Esophagus muscularis mucosa (tissue), 4 donors: ENCODE measurements around the gene IFNA1.

ENCODE experiments used
- EP300 ChIP-seq: sonication (generic); formaldehyde crosslinking; IDR thresholded peaks from one replicate; pipeline ENCODE4 v1.6.1; 2017; ENCODE audit warnings: antibody characterized with exemption
- POLR2A ChIP-seq: fragments of 450-650 bp; IDR thresholded peaks from one replicate; pipeline ENCODE4 v1.6.1; 2017; ENCODE audit warnings: antibody characterized with exemption, moderate library complexity, mild to moderate bottlenecking, low read depth
- POLR2AphosphoS5 ChIP-seq, 2 donors: sonication (generic); formaldehyde crosslinking; IDR thresholded peaks; one replicate each; pipeline ENCODE4 v1.6.1; 2017; ENCODE audit warnings: antibody characterized with exemption in 2 of 2
- TF ChIP-seq, protein P1 (sequence below), 3 experiments: fragments of 200-600 bp in 2 of 3; fragments of 450-650 bp in 1 of 3; sonication (generic) in 2 of 3; IDR thresholded peaks; one replicate each; pipeline ENCODE4 v1.5.1; 2017 to 2019; ENCODE audit warnings: antibody characterized with exemption in 3 of 3, mild to moderate bottlenecking in 2 of 3, moderate library complexity in 1 of 3

DNA sequence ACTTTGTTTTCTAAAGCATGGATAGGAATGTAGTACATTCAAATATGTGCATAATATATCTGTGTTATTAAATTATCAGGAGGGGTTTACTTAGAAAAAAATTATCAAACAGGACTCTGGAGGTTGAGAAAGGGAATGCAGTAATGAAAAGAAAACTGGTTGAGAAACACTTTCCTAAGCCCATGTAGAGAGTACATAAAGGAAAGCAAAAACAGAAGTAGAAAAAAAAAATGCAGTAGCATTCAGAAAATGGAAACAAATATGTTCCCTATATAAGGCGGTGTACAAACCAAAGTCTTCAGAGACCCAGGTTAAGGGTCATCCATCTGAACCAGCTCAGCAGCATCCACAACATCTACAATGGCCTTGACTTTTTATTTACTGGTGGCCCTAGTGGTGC lies 31.4 kb upstream of the IFNA1 start, which contains the start of gene IFNA8:
- TF ChIP-seq, protein P1, sequence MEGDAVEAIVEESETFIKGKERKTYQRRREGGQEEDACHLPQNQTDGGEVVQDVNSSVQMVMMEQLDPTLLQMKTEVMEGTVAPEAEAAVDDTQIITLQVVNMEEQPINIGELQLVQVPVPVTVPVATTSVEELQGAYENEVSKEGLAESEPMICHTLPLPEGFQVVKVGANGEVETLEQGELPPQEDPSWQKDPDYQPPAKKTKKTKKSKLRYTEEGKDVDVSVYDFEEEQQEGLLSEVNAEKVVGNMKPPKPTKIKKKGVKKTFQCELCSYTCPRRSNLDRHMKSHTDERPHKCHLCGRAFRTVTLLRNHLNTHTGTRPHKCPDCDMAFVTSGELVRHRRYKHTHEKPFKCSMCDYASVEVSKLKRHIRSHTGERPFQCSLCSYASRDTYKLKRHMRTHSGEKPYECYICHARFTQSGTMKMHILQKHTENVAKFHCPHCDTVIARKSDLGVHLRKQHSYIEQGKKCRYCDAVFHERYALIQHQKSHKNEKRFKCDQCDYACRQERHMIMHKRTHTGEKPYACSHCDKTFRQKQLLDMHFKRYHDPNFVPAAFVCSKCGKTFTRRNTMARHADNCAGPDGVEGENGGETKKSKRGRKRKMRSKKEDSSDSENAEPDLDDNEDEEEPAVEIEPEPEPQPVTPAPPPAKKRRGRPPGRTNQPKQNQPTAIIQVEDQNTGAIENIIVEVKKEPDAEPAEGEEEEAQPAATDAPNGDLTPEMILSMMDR (IDR thresholded peaks at IDR 0.05): no peak
- TF ChIP-seq POLR2A (no peak), POLR2AphosphoS5 (IDR thresholded peaks at IDR 0.05) (no peak), EP300 (no peak)
